T1000 (cell line): ENCODE results near the gene MRPS26.
"Not testable (repeated sequence)": the region's sequence is repeated elsewhere in the genome, so short reads cannot be mapped to it uniquely, and the experiment has no call there.

ENCODE experiments used
- DNase-seq: peaks from one replicate; lab custom pipeline; 2025; ENCODE audit warnings: mixed read lengths; lab: John Stamatoyannopoulos, UW

The MRPS26 gene

DNA sequence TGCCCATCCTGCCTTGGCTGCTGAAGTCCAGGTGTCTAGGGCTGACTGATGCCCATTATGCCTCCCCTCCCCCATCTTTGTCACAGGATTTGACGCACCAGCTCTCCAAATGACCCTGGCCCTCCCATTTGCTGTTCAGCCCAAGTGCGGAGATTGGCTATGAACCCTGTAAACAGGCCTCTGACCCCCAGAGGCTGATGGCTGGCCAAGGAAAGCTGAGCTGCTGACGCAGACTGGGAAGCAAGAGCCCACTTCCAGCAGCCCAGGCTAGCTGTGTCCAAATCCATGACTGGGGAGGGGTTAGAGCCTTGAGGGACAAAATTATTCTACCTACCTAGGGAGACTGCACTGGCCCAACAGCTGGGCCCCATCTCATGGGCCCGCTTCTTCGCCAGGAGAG lies 3.2 kb upstream of the MRPS26 start:
- DNase-seq = no peak

DNA sequence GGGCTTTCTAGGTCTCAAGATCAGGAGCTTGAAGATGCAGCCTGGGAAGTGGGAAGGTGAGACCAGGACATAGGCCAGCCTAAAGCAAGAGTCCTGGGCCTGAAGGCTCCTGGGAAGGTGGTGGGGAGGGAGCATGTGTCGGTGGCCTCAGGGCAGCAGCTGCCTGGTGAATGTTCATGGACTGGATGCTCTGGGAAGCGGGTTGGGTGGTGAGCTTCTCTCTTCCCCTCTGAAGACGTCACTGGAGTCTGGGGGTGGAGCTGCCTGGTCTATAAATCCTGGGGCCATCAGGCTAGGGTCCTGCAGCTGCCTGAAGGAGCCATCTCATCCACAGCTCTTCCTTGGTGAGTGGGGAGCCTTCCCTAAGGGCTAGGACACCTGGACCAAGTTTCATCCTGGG lies 2.5 kb upstream of the MRPS26 start, which contains the start of gene GNRH2:
GNRH2 (plus strand) TSS at position 301 of the 400 bp plus-strand sequence. CDS start 793 bp downstream, outside the sequence.
- DNase-seq = no peak

DNA sequence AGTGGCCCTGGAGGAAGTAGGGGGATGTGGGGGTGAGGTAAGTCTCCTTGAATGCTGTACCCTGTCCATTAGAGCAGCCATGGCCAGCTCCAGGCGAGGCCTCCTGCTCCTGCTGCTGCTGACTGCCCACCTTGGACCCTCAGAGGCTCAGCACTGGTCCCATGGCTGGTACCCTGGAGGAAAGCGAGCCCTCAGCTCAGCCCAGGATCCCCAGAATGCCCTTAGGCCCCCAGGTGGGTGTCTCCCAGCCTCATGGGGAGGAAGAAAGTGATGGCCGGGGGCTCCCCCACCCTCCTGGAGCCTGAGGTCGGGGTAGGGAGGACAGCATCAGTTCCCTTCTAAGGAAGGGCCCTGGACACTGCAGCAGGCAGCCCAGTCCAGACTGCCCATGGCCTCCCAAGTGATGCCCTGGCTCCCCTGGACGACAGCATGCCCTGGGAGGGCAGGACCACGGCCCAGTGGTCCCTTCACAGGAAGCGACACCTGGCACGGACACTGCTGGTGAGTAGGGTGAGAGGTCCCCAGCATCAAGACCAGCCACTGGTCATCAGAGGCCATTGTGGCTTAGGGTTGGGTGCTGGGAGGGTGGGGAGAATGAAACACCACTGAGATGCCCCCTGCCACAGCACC lies 1.4 kb upstream of the MRPS26 start:
- no peak for DNase-seq

DNA sequence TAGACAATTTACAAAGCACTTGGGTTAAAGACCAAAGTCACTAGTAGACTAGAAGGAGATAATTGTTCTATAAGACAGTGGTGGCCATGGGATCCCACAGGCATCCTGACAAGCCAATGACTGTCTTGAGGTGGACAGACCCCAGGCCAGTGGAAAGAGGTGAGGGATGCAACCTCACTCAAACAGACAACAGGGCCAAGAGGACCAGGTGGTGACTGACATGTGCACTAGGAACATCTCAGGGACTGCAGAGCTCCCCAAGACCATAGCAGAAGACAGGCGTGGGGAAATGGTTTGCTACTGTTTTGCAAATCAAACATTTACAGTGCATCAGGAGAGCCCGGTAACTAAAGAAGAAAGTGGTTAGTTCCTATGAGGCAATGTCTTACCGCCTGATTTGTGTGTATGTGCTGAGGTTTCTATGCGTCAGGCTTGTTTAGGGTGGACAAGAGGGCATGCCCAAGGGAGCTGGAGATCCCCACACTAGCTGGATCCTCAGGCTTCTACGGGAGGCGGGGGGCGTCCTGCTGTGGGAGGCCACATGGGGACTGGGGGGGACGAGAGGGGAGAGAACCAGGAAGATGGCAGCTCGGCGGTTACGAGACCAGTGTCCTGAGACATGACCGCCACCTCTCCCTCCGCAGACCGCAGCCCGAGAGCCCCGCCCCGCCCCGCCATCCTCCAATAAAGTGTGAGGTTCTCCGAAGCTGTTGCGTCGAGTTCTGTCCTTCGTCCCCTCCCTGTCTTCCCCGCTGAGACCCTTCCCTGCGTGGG lies 623 bp upstream of the MRPS26 start:
- DNase-seq = peak; percentile 75

DNA sequence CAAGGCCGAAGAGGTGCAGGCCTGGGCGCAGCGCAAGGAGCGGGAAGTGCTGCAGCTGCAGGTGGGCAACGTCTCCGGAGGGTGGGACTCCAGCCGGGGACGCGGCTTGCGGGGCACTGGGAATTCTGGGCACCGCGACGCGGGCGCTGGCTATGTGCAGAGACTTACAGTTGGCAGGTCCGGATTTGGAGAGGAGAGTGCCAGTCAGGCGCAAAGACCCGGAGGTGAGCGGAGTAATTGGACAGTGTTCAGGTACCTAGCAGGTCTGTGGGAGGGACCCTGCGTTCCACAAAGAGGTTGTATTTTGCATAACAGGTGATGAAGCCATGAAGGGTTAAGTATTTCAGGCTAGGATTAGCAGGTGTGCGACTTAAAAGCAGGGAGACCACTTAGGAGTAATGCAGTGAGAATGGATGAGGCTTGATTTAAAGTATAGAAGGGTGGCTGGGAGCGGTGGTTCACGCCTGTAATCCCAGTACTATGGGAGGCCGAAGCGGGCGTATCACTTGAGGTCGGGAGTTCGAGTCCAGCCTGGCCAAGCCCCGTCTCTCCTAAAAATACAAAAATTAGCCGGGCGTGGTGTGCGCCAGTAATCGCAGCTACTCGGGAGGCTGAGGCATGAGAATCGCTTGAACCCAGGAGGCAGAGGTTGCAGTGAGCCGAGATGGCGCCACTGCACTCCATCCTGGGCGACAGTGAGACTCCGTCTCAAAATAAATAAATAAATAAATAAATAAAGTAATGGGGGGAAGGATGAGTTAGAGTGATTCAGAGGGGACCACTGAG lies 1.0 kb downstream of the MRPS26 start:
- DNase-seq = no peak

DNA sequence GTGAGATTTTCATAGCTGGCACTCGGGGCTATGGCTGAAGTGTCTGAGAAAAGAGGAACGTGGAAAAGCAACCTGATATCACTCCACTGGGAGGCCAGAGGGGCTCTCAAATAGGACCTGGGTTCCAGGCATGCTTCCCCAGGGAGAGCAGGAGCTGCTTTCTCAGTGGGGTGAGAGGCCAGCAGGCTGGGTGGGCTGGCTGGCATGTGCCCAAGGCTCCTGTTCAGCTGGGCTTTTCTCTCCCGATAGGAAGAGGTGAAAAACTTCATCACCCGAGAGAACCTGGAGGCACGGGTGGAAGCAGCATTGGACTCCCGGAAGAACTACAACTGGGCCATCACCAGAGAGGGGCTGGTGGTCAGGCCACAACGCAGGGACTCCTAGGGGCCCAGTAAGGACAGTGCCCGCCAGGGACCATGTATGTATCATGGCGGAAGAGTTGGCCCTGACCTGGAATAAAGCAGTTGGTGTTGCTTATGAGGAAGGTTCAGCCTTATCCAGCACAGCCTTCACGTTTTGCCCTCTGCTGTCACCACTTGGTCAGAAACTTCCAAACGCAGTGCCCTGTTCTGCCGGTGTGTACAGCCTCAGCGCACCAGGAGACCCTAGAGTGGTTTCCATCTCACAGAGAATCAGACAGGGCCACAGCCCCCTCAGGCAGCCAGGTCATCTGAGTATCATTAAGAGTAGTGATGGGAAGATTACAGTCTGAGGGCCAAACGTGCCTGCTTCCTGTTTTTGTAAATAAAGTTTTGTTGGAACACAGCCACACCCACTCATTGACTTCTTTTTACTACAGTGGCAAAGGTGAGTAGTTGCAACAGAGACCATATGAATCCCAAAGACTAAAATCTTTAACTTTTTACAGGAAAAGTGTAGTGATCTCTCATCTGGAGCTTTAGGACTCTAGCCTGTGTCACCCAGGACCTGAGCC lies 1.9 kb downstream of the MRPS26 start:
- DNase-seq = no peak

DNA sequence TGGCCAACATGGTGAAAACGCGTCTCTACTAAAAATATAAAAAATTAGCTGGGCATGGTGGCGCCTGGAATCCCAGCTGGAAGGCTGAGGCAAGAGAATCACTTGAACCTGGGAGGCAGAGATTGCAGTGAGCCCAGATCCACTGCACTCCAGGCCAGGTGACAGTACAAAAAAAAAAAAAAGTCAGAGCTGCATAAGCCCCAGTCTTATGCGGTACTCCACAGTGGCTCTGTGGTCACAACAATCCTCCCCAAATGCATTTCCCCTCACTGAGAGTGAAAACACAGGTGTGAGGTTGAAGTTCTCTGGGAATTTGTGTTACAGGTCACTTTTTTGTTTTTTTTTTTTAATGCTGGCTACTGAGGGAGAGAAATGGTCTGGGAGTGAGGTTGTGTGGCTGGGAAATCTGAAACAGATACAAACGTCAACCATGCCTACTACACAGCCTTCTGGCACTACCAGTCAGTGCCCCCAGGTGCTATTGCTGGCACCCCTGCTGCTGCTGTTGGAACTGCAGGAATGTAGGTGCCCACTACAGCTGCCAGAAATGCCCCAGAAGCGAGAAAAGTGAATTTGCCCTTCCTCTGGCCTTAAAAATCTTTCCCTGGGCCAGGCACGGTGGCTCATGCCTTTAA lies 5.7 kb downstream of the MRPS26 start:
- no peak for DNase-seq

DNA sequence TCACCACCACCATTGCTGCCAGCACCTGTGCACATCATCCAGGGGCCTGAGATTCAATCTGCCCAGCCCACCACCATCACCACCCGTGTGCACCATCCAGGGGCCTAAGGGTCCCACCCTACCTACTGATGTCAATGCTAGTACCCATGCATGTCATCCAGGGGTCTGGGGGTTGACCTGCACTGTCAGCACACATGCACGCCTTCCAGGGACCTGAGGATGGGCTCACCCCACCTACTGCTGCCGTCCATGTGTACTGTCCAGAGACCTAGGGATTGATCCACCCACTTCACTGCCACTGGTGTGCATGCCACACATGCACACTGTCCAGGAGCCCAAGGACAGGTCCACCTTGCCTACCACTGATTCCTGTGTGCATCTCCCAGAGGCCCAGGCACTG lies 13.6 kb downstream of the MRPS26 start:
- no peak for DNase-seq

DNA sequence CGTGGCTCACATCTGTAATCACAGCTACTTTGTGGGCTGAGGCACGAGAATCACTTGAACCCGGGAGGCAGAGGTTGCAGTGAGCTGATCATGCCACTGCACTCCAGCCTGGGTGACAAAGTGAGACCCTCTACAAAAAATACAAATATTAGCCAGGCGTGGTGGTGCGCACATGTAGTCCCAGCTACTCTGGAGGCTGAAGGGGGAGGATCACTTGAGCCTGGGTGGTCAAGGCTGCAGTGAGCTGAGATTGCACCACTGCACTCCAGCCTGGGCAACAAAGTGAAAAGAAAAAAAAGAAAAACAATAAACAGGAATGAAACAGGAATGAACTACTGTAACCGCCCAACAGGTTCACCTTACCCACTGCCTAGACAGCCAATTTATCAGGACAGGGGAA lies 18.3 kb downstream of the MRPS26 start:
- DNase-seq = not testable (repeated sequence)

DNA sequence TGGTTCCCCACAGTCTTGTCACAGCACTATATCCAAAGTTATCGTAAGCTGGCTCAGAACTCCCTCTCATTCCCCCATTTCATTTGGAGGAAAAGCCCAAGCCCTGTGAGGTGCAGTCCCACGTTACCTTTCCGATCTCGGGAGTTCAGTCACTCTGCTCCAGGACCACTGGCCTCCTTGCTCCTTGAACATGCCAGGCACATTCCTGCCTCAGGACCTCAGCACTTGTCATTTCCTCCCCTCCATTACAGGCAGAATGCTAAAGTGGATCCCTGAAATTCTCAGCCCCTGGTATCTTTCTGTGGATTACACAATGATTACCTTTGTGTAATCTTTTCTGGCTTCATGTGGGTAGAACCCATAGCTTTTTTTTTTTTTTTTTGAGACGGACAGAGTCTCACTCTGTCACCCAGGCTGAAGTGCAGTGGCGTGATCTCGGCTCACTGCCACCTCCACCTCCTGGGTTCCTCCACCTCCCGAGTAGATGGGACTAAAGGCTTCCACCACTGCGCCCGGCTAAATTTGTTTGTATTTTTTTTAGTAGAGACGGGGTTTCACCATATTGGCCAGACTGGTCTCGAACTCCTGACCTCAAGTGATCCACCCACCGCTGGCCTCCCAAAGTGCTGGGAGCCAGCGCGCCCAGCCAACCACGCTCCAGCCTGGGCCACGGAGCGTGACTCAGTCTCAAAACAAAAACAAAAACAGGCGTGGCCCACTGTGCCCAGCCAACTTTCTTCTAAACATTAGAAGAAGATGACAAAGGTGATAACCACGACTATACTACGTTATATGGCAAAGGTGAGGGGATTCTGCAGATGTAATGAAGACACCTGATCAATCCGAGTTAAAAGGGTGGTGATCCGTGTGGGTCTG lies 21.5 kb downstream of the MRPS26 start:
- no peak for DNase-seq

DNA sequence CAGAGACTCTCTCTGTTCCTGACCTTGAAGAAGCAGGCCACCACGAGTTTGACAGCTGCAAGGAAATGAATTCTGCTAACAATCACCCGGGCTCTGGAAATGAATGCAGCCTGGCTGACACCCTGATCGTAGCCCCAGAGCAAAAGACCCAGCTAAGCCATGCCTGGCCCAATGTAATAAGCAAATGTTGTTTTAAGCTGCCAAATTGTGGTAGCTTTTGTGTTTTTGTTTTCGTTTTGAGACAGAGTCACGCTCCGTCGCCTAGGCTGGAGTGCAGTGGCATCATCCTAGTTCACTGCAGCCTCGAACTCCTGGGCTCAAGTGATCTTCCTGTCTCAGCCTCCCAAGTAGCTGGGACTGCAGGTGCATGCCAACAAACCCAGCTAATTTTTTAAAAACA lies 22.2 kb downstream of the MRPS26 start:
- DNase-seq = no peak

DNA sequence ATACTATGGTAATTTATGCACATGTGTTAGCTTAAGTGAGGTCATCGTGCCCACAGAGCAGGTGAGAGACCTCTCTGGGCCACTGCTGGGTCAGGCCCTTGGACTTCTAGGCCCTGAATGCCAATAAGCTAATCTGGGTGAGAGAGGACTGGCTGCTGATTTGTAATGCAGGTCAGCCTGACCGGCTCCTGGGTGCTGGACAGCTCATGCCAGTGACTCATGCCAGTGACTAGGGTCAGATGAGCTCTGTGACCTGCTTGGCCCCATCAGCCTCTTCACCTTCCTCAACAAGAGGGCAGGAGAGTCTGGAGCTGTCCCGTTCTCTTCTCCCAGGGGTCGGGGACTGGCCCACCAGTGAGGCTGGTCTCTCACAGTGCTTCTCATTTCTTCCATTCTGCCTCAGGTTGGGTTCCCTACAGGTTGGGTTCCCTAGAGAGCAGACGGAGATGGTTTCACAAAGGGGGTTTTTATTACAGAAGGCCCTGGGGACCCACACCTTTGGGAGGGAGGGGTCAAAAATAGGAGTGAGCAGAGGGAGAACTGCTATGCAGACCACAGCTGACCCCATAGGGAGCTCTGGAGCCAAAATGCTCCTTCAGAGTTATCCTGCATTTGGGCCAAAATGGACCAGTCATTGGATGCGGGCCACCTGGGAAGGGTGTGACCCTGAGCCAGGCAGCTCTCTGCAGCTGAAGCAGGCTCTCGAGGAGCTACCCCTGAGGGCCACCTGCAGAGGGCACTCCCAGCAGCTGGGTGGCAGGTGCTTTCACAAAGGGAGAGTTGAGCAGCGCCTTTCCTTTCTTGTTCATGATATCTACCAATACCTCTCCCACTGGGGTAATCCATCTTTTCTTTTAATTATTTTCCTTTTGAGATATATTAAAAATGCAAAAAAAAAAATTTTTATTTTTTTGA lies 23.4 kb downstream of the MRPS26 start:
- no peak for DNase-seq

DNA sequence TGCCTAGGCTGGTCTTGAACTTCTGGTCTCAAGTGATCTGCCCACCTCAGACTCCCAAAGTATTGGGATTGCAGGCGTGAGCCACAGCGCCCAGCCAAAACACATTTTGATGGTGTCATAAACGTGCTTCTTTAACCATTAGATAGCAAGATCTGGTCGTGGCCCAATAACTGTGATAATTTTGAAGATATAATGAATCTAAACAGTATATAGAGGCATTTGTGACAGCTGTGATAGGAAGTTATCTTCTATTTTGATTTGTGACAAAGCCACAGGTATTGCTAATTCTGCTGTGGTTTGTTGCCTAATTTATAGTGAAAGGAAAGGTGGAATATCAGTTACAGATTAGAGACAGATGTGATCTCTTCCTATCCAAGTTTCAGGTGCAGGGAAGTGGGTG lies 24.9 kb downstream of the MRPS26 start:
- no peak for DNase-seq

DNA sequence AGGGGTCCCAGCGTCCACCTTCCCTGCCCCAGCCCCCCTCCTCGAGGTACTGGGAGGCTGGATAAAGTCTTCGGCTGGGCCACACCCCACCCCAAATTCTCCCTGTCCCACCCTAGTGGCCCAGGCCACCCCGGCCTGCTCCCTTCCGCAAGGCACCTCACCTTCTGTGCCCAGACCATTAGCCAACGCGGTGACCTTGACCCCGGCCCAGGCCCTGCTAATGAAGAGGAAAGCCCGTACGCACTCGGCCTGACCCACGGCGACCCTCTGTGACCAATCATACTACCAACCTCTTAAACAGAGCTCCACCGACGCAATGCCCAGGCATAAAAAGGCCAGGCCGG lies 25.4 kb downstream of the MRPS26 start:
- DNase-seq = no peak

DNA sequence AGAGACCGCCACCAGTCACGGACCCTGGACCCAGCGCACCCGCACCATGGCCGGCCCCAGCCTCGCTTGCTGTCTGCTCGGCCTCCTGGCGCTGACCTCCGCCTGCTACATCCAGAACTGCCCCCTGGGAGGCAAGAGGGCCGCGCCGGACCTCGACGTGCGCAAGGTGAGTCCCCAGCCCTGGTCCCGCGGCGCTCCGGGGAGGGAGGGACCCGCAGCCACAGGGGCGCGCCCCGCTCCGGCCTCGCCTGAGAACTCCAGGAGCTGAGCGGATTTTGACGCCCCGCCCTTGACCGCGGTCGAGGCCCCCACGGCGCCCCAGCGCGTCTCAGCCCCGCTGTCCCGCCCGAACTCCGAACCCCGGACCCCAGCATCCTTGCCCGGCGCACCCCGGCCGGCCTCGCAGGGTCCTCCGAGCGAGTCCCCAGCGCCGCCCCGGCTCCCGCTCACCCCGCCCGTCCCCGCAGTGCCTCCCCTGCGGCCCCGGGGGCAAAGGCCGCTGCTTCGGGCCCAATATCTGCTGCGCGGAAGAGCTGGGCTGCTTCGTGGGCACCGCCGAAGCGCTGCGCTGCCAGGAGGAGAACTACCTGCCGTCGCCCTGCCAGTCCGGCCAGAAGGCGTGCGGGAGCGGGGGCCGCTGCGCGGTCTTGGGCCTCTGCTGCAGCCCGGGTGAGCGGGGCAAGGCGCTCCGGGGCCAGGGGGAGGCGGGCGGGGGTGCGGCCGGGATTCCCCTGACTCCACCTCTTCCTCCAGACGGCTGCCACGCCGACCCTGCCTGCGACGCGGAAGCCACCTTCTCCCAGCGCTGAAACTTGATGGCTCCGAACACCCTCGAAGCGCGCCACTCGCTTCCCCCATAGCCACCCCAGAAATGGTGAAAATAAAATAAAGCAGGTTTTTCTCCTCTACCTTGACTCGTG lies 26.0 kb downstream of the MRPS26 start, which contains the start of gene OXT:
OXT (plus strand) TSS at position 11 of the 920 bp plus-strand sequence; CDS start at position 47, 36 bp downstream.
- no peak for DNase-seq

DNA sequence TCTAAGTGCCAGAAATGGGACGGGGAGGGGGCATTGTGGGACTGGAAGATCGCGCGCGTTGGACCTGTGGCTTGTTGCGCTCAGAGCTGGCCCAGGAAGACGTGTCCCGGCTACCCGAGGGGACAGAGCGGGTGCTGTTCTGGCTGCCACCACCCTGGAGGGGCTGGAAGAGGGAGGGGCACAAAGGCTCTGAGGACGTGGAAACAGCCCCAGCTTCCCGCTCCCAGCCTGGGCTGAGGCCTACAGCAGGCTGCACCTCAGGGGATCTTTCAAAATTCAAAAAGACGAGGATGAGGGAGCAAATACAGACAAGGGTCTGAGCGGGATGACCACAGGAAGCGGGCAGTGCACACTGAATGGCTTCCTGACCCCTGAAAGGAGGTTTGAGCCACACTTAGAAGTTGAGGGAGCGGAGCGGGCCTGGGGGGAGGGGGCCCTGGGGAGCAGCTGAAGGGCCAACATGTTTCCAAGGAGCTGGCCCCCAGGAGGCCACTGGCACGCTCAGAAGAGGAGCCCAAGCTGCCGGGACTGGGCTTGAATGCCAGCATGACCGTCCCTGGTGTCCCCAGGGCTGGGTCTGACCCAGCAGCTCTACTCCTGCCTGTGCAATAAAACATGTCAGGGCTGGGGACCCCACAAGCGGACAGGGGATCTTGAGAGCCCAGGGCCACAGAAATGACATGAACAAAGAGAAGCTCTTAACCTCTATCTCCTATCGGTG lies 26.8 kb downstream of the MRPS26 start:
- DNase-seq = no peak

DNA sequence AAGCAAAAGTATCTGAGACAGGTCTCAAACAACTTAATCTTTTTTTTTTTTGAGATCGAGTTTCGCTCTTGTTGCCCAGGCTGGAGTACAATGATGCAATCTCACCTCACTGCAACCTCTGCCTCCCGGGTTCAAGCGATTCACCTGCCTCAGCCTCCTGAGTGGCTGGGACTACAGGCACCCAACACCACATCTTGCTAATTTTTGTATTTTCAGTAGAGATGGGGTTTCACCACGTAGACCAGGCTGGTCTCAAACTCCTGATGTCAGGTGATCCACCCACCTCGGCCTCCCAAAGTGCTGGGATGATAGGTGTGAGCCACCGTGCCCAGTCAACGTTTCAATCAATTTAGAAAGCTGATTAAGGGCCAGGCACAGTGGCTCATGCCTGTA lies 27.4 kb downstream of the MRPS26 start:
- DNase-seq = not testable (repeated sequence)
